K562 treated with DMSO at 1 percent for 12 hours (cell line): ENCODE data around the gene GOLM1. TPM values are rescaled to one million over a fixed set of nuclear protein-coding genes. Genes with fewer than 3 reads are reported as not detected.

ENCODE experiments used
- total RNA-seq: library from RNA; unstranded; fragments of 300-600 nt; gene quantifications from 2 replicates; pipeline ENCODE4 v1.2.3, GENCODE V29; 2022; ENCODE audit not compliant: insufficient read depth

Gene GOLM1
- 0.86 and 2.7 TPM in 2 replicates for total RNA-seq

DNA sequence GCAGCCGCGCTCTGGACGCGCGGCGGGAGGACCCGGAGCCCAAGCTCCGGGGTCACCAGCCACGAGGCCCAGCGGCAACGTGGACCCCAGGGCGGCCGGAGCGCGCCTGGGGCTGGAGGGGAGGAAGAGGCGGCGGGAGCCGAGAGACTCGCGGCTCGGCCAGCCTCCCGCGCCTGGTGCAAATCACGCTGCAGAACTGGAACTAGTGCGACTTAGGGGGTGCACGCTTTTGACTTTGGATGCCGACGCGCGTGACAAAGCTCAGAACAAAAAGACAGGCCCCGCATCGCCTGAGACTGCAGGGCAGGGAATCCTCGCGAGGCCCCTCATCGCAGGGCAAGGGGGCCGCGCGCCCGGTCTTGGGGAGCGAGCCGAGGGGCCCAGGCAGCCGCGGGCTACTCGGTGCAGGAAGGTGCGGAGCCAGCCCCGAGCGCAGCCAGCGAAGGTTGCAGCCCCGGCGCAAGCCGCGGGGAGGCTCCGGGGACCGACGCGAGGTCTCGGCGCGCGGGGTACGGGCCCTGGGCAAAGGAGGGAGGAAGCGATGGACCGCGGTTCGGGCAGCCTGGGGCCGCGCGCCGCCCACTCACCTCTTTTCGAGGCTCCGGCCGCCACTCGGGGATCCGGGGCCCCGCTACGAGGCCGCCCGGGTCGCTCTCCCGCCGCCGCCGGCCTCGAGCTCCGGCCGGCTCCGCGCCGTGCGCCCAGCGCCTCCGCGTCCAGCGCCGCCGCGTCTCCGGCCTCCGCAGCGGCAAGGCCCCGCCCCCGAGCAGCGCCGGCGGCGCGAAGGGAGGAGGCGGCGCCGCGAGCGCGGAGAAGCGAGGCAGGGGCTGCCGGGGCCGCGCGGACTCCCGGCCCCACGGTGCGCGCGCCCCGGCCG, at the start of gene GOLM1:
Gene GOLM1, minus strand, starts transcription at position 735 of the 877 bp plus-strand sequence. CDS start 20,238 bp downstream, outside the sequence.

Other genes with a start within 250 kb of the GOLM1 start
- gene NAA35, start 158.4 kb downstream of the GOLM1 start, total RNA-seq = 6.5 and 20.0 TPM in 2 replicates
- gene C9orf153, start 160.1 kb upstream of the GOLM1 start, total RNA-seq = not detected in 2 replicates
- 5.8 and 13.4 TPM in 2 replicates for gene ISCA1, start 183.0 kb upstream of the GOLM1 start, total RNA-seq